HG02798 (cell line): ENCODE results near the gene GAS6.

Source experiments
- ATAC-seq: cut with Tn5 transposase; IDR thresholded peaks from one replicate; pipeline ENCODE4 v1.9.1; 2021; ENCODE audit warnings: mild to moderate bottlenecking; ENCODE audit not compliant: unreplicated experiment, poor library complexity

The GAS6 gene

GRCh38 chr13:113854238-113855011 lies 9.5 kb downstream of the GAS6 start:
- ATAC-seq = no peak

- ATAC-seq = no peak
Observed at GRCh38 chr13:113853518-113854237, 10.2 kb downstream of the GAS6 start.

GRCh38 chr13:113852536-113853517 lies 11.0 kb downstream of the GAS6 start:
- no peak for ATAC-seq

- ATAC-seq = no peak
Observed at GRCh38 chr13:113851826-113852535, 11.9 kb downstream of the GAS6 start.

GRCh38 chr13:113851480-113851803 lies 12.4 kb downstream of the GAS6 start:
- ATAC-seq = no peak

GRCh38 chr13:113850722-113851479 lies 13.0 kb downstream of the GAS6 start:
- ATAC-seq = no peak

DNA sequence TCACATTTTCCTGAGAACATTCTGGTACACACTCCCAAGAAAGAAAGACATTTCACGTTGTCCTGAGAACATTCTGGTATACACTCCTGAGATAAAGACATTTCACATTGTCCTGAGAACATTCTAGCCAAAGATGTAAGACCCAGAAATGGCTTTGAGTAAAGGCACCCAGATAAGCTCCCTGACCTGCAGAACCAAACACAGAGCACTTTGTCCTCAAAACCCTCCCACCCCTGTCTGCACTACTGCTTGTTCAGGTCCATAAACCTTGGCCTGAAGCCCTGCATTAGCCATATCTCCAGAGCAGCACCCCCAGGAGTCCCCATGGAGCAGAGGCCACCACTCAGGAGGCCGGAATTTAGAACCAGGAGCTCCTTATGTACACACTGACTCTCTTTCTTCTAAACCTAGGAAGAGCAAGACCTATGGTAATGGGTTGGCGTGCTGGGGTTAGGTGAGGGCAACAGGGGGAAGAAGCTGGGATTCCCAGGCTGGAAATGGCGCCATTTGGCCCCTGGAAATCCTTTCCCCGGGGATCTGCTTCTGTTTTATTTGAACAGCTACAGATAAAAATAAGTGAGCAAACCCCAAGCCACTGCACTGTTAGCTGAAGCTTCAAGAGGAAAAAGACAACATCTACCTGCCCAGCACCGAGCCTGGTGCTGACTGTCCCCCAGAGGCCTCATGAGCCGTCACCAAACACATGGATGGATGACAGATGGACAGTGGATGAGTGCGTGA lies 13.7 kb downstream of the GAS6 start:
- no peak for ATAC-seq

DNA sequence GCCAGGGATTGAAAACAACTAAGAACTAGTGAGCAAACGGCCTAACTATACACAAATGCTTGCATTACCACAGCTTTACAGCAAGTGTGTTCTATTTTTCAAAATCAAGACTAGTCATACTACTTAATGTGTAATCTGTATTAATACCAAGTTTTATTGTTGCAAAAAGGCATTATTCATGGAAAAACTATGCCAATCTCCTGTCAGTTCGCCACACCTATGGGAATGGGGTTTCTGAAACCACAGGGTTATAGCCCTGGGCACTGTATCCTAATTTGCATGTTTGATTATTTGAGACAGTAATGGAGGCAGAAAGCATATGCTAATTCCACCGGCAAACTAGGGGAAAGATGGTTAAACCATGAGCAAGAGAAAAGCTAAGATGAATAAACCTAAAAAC lies 14.3 kb downstream of the GAS6 start:
- ATAC-seq = no peak

DNA sequence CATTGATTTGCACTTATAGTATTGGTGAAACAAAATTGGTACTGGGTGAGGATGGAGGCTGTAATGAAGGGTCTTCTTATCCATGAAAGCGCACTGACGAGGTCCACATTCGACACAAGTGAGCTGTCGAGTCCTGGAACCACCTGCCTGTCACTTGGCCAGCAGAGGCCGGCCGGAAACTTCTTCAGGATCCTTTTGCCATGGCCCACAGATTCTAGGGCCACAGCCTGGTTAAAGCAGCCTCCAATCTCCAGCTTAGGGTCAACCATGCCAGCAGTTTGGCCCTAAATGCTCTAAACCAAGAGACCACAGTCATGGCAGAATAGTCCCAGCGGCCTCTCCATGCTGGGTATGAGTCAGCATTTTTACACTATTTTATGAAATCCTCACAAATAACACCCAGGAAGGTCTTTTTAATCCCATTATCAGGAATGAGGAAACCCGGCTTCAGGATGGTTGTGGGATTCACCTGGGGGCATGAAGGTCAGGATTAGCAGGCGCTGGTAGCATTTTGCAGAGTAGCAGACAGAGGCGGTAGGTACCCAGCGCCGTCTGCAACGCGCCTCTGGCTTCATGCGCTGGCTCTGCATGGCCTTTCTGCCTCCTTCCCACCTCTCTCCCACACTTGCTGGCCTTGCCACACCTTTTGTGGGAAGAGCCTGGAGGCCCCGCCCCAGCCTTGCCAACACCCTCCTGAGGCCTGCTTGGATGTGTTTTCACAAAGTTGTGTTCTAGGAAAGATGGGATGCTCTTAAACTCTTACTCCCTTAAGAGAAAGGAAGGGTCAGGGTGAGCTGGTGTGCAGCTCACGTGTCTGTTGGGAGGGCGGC lies 15.2 kb downstream of the GAS6 start:
- ATAC-seq = no peak

DNA sequence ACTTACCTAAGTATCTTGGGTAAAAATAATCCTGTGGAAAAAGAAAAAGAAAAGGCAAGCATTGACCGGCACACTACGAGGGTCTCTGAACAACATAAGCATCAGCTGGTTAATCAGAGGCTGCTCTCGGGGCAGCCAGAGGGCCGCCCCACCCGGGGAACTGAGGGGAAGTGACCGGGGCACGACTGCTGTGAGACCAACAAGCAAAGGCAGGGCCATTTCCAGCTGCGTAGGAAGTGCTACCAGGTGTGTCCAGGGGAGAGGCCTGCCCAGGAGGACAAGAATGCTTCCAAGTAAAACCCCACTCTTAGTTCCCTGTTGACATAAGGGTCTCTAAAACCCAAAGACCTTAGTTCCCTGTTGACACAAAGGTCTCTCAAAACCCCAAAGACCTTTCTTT lies 15.9 kb downstream of the GAS6 start:
- ATAC-seq = no peak

DNA sequence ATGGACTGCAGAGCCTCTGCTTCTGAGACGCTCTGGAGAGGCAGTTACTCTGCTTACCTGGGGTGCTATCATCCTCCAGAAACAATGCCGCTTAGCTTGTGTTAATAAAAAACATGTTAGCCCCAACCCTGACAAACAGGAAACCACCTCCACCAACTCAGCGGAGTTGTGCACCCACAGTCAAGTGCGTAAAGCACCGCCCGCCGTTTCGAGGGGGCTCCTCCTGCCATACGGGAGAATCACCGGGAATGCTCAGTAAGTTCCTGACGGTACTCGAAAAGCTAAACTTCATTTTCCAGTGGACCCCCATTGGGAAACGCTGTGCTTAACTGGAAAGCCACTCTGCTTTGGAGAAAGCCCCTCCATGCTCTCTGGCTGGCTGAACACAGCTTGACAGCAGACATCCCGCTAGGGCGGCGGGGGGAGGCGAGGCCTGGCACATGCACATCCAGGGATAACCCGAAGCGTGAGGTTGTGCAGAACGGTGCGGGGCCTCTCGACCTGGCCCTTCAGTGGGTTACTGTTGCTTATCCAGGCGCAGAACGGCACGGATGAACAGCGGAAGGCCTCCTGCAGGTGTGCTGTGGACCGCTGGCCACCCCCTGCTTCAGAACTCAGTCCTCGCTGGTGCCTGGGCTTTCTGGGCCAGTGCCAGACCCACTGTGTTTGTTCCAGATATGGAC lies 17.1 kb downstream of the GAS6 start:
- ATAC-seq = no peak

GRCh38 chr13:113845723-113846635 lies 17.9 kb downstream of the GAS6 start:
- ATAC-seq = no peak

GRCh38 chr13:113845055-113845454 lies 18.8 kb downstream of the GAS6 start:
- no peak for ATAC-seq

GRCh38 chr13:113843864-113844556 lies 19.9 kb downstream of the GAS6 start:
- no peak for ATAC-seq

DNA sequence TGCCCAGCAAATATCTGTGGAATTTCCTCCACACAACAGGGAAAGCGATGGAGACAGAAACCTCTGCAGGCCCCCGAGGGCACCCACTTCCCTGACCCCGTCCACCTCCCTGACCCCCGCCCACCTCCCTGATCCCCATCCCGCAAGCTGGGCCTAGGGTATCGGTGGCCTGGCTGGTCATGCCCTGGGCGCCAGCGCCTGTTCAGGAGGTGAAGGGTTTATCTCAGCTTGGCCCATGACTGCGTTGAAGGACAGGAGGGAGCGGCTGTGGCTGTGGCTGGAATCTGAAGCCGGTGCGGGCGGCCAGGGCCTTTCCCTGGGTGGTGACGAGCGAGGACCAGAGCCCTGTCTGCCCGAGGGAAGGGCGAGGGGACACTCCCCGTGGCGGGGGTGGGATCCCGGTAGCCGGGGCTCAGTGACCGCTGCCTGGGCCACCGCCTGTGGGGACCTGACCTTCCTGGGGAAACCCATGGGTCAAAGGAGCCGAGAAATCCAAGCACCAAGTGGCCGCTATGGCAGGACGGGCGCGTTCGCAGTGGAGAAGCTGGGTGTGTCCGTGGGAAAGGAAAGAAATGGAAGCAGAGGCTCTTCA lies 20.7 kb downstream of the GAS6 start:
- ATAC-seq = no peak
